Measurements from ENCODE around the gene CELF2. TPM values are rescaled to one million over a fixed set of nuclear protein-coding genes. Genes with fewer than 3 reads are reported as not detected.

CELF2 gene
- total and polyA plus RNA-seq, 9 of the 15 experiments (the other 6 are each of a cell fraction or from before 2014, with no cell fraction given): 4.0 to 20.3 (median 11.1) TPM

- no peak for TF ChIP-seq MAZ (CRISPR knock-in tag; conservative IDR thresholded peaks at IDR 0.05 in 1 of 2, IDR thresholded peaks at IDR 0.05 in 1 of 2)
- no peak for TF ChIP-seq HEY1 (CRISPR knock-in tag; IDR thresholded peaks at IDR 0.05; ENCODE audit: borderline replicate concordance)
- no peak for TF ChIP-seq PRPF4 (IDR thresholded peaks at IDR 0.05; ENCODE audit: insufficient read depth, low read depth, low read length, poor library complexity, severe bottlenecking)
- TF ChIP-seq SMAD2 (IDR thresholded peaks at IDR 0.05; ENCODE audit: low read depth, low read length): no peak
- no peak for TF ChIP-seq ZNF263 (CRISPR knock-in tag; IDR thresholded peaks at IDR 0.05; ENCODE audit: borderline replicate concordance)
- TF ChIP-seq TCF7 (IDR thresholded peaks at IDR 0.05; ENCODE audit: borderline replicate concordance): no peak
- no peak for TF ChIP-seq PHB2 (IDR thresholded peaks at IDR 0.05; ENCODE audit: low read depth)
- no peak for TF ChIP-seq TCF7L2 (IDR thresholded peaks at IDR 0.05; ENCODE audit: low read depth, low read length)
- no peak for TF ChIP-seq ZNF217 (CRISPR knock-in tag; IDR thresholded peaks at IDR 0.05)
- TF ChIP-seq, protein P1, sequence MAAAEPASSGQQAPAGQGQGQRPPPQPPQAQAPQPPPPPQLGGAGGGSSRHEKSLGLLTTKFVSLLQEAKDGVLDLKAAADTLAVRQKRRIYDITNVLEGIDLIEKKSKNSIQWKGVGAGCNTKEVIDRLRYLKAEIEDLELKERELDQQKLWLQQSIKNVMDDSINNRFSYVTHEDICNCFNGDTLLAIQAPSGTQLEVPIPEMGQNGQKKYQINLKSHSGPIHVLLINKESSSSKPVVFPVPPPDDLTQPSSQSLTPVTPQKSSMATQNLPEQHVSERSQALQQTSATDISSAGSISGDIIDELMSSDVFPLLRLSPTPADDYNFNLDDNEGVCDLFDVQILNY (CRISPR knock-in tag; IDR thresholded peaks at IDR 0.05): no peak
- TF ChIP-seq KLF1 (tag; IDR thresholded peaks at IDR 0.05): no peak
- TF ChIP-seq CGGBP1 (CRISPR knock-in tag; IDR thresholded peaks at IDR 0.05): no peak
- peak; percentile 64 for TF ChIP-seq CBFA2T3 (IDR thresholded peaks at IDR 0.05)
- no peak for TF ChIP-seq YBX1 (IDR thresholded peaks at IDR 0.05)
- no peak for TF ChIP-seq SRF (CRISPR knock-in tag; IDR thresholded peaks at IDR 0.05)
- TF ChIP-seq, protein P2, sequence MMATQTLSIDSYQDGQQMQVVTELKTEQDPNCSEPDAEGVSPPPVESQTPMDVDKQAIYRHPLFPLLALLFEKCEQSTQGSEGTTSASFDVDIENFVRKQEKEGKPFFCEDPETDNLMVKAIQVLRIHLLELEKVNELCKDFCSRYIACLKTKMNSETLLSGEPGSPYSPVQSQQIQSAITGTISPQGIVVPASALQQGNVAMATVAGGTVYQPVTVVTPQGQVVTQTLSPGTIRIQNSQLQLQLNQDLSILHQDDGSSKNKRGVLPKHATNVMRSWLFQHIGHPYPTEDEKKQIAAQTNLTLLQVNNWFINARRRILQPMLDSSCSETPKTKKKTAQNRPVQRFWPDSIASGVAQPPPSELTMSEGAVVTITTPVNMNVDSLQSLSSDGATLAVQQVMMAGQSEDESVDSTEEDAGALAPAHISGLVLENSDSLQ (IDR thresholded peaks at IDR 0.05): 0 out of 2 replicates have a peak, but pooled peaks have one; percentile 14
- no peak for TF ChIP-seq ZBTB11 (CRISPR knock-in tag; IDR thresholded peaks at IDR 0.05)
- TF ChIP-seq HDAC3 (IDR thresholded peaks at IDR 0.05; ENCODE audit: borderline replicate concordance, partially characterized antibody): no peak
- TF ChIP-seq FOXK1 (CRISPR knock-in tag; IDR thresholded peaks at IDR 0.05; ENCODE audit: borderline replicate concordance): no peak
- no peak for TF ChIP-seq DMBX1 (CRISPR knock-in tag; IDR thresholded peaks at IDR 0.05; ENCODE audit: borderline replicate concordance)
- no peak for TF ChIP-seq ZC3H8 (IDR thresholded peaks at IDR 0.05)
- TF ChIP-seq, protein P3, sequence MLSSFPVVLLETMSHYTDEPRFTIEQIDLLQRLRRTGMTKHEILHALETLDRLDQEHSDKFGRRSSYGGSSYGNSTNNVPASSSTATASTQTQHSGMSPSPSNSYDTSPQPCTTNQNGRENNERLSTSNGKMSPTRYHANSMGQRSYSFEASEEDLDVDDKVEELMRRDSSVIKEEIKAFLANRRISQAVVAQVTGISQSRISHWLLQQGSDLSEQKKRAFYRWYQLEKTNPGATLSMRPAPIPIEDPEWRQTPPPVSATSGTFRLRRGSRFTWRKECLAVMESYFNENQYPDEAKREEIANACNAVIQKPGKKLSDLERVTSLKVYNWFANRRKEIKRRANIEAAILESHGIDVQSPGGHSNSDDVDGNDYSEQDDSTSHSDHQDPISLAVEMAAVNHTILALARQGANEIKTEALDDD (IDR thresholded peaks at IDR 0.05): no peak
These were observed 172.1 kb downstream of the CELF2 start (continued) for GRCh38 chr10:11189582-11190376.

Data from K562 (cell line).